Ishikawa (cell line): ENCODE measurements around the gene PHLDB2.

ENCODE experiments used
- CEBPB ChIP-seq: IDR thresholded peaks from 2 replicates; pipeline ENCODE4 v1.6.1; 2012
- CREB1 ChIP-seq: IDR thresholded peaks from 2 replicates; pipeline ENCODE4 v1.6.1; 2012; ENCODE audit warnings: low read depth
- EGR1 ChIP-seq: IDR thresholded peaks from 2 replicates; pipeline ENCODE4 v1.6.1; 2012
- EP300 ChIP-seq: IDR thresholded peaks from 2 replicates; pipeline ENCODE4 v1.6.1; 2012; ENCODE audit warnings: borderline replicate concordance
- FOXM1 ChIP-seq: IDR thresholded peaks from 2 replicates; pipeline ENCODE4 v1.6.1; 2012; ENCODE audit warnings: low read depth, borderline replicate concordance
- MAX ChIP-seq: IDR thresholded peaks from 2 replicates; pipeline ENCODE4 v1.6.1; 2012
- NFIC ChIP-seq: IDR thresholded peaks from 2 replicates; pipeline ENCODE4 v1.6.1; 2012
- RAD21 ChIP-seq: IDR thresholded peaks from 2 replicates; pipeline ENCODE4 v1.6.1; 2012; ENCODE audit warnings: low read depth
- REST ChIP-seq: IDR thresholded peaks from 2 replicates; pipeline ENCODE4 v1.6.1; 2012; ENCODE audit warnings: low read depth, mild to moderate bottlenecking
- TAF1 ChIP-seq: IDR thresholded peaks from 2 replicates; pipeline ENCODE4 v1.6.1; 2012; ENCODE audit warnings: low read depth, mild to moderate bottlenecking
- TCF12 ChIP-seq: IDR thresholded peaks from 2 replicates; pipeline ENCODE4 v1.6.1; 2012; ENCODE audit warnings: low read depth
- TEAD4 ChIP-seq: IDR thresholded peaks from 2 replicates; pipeline ENCODE4 v1.6.1; 2012
- USF1 ChIP-seq: IDR thresholded peaks from 2 replicates; pipeline ENCODE4 v1.6.1; 2012
- YY1 ChIP-seq: IDR thresholded peaks from 2 replicates; pipeline ENCODE4 v1.6.1; 2012; ENCODE audit warnings: low read depth
- ZBTB7A ChIP-seq: IDR thresholded peaks from 2 replicates; pipeline ENCODE4 v1.6.1; 2012; ENCODE audit warnings: low read depth

PHLDB2 gene

GRCh38 chr3:111828530-111828929 lies 30.5 kb upstream of the PHLDB2 start:
- no peak for TF ChIP-seq TAF1
- no peak for TF ChIP-seq ZBTB7A
- TF ChIP-seq RAD21 = no peak
- TF ChIP-seq FOXM1 = no peak
- no peak for TF ChIP-seq CREB1

- TF ChIP-seq USF1 (no peak), ZBTB7A (no peak), YY1 (no peak), CREB1 (no peak), REST (no peak), RAD21 (no peak), TCF12 (no peak), CEBPB (no peak), EP300 (no peak), MAX (no peak), TAF1 (no peak), EGR1 (no peak)
Measured at GRCh38 chr3:111829023-111829422, 30.0 kb upstream of the PHLDB2 start.

- TF ChIP-seq REST (no peak), CREB1 (no peak), YY1 (no peak)
Measured at GRCh38 chr3:111831840-111832239, 27.2 kb upstream of the PHLDB2 start.

GRCh38 chr3:111837112-111837511 lies 22.0 kb upstream of the PHLDB2 start:
- TF ChIP-seq TCF12 (no peak), ZBTB7A (no peak), CREB1 (no peak), MAX (no peak), NFIC (no peak), CEBPB (no peak)

- TF ChIP-seq NFIC = no peak
Measured at GRCh38 chr3:111838133-111838532, 20.9 kb upstream of the PHLDB2 start.

- TF ChIP-seq NFIC (no peak), TCF12 (no peak), EP300 (no peak), MAX (no peak), USF1 (no peak), ZBTB7A (no peak), FOXM1 (no peak), YY1 (no peak), CEBPB (no peak)
Measured at GRCh38 chr3:111846039-111846438, 13.0 kb upstream of the PHLDB2 start.

- TF ChIP-seq YY1 (no peak), ZBTB7A (no peak), TAF1 (no peak), TEAD4 (no peak), FOXM1 (no peak), NFIC (no peak), CREB1 (no peak), RAD21 (no peak), EGR1 (no peak)
Measured at GRCh38 chr3:111846717-111847116, 12.3 kb upstream of the PHLDB2 start.
